Duodenal mucosa (tissue), 2 donors: ENCODE measurements around the gene MYO16.

Experiments used
- H3K27ac ChIP-seq: one replicate; pipeline ENCODE4 v1.7.0; 2013; ENCODE audit warnings: low read depth, low read length
- H3K27me3 ChIP-seq, 2 donors: one replicate each; pipeline ENCODE4 v1.7.0; 2013; ENCODE audit warnings: low read length in 2 of 2, control low read depth in 1 of 2; ENCODE audit not compliant: insufficient read depth in 2 of 2, control insufficient read depth in 1 of 2
- H3K36me3 ChIP-seq, 2 donors: one replicate each; pipeline ENCODE4 v1.7.0; 2013; ENCODE audit warnings: low read length in 2 of 2, control low read depth in 1 of 2; ENCODE audit not compliant: insufficient read depth in 2 of 2, control insufficient read depth in 1 of 2
- H3K4me1 ChIP-seq, 2 donors: one replicate each; pipeline ENCODE4 v1.7.0; 2013; ENCODE audit warnings: low read length in 2 of 2, control low read depth in 1 of 2; ENCODE audit not compliant: insufficient read depth in 2 of 2, control insufficient read depth in 1 of 2
- H3K4me3 ChIP-seq, 2 donors: one replicate each; pipeline ENCODE4 v1.7.0; 2013; ENCODE audit warnings: low read length in 2 of 2, low read depth in 1 of 2
- H3K9ac ChIP-seq, 2 donors: one replicate each; pipeline ENCODE4 v1.7.0; 2013; ENCODE audit warnings: low read length in 2 of 2, low read depth in 1 of 2
- H3K9me3 ChIP-seq, 2 donors: one replicate each; pipeline ENCODE4 v1.7.0; 2013; ENCODE audit warnings: low read length in 2 of 2, control low read depth in 1 of 2; ENCODE audit not compliant: control insufficient read depth in 1 of 2

MYO16 gene

GRCh38 chr13:108813587-108814170 lies 184.3 kb downstream of the MYO16 start:
- Histone ChIP-seq H3K36me3 (no peaks in the 10 kb centered on the region), H3K9me3 (no peaks in the 10 kb centered on the region), H3K27me3 (no peaks in the 10 kb centered on the region), H3K4me1 (no peaks in the 10 kb centered on the region), H3K4me3 (no peak overlapping the region), H3K27ac (no peak overlapping the region), H3K9ac (no peak overlapping the region)

- H3K4me3 ChIP-seq = no peak overlapping the region
- no peaks in the 10 kb centered on the region for H3K4me1 ChIP-seq
- no peak overlapping the region for H3K27ac ChIP-seq
- no peaks in the 10 kb centered on the region for H3K27me3 ChIP-seq
- no peak overlapping the region for H3K9ac ChIP-seq
- H3K36me3 ChIP-seq = no peaks in the 10 kb centered on the region
- no peaks in the 10 kb centered on the region for H3K9me3 ChIP-seq
These were observed 187.0 kb downstream of the MYO16 start for GRCh38 chr13:108816375-108816774.

- H3K4me1 ChIP-seq = no peaks in the 10 kb centered on the region
- peaks cover 3 to 6% of the 10 kb centered on the region in 2 donors for H3K9me3 ChIP-seq
- no peaks in the 10 kb centered on the region for H3K36me3 ChIP-seq
- no peak overlapping the region for H3K4me3 ChIP-seq
- no peaks in the 10 kb centered on the region for H3K27me3 ChIP-seq
- no peak overlapping the region for H3K9ac ChIP-seq
- H3K27ac ChIP-seq = no peak overlapping the region
These were observed 198.2 kb downstream of the MYO16 start for GRCh38 chr13:108827646-108828045.

- Histone ChIP-seq H3K27ac (no peak overlapping the region), H3K9me3 (peaks cover 3 to 6% of the 10 kb centered on the region in 2 donors), H3K4me3 (no peak overlapping the region), H3K4me1 (no peaks in the 10 kb centered on the region), H3K36me3 (no peaks in the 10 kb centered on the region), H3K27me3 (no peaks in the 10 kb centered on the region), H3K9ac (no peak overlapping the region)
These were observed 198.8 kb downstream of the MYO16 start for GRCh38 chr13:108828086-108828815.

- Histone ChIP-seq H3K4me1 (no peaks in the 10 kb centered on the region), H3K4me3 (no peak overlapping the region), H3K27me3 (no peaks in the 10 kb centered on the region), H3K9me3 (peaks cover 3 to 6% of the 10 kb centered on the region in 2 donors), H3K27ac (no peak overlapping the region), H3K36me3 (no peaks in the 10 kb centered on the region), H3K9ac (no peak overlapping the region)
These were observed 201.5 kb downstream of the MYO16 start for GRCh38 chr13:108830916-108831315.

GRCh38 chr13:108833531-108833930 lies 204.1 kb downstream of the MYO16 start:
- Histone ChIP-seq H3K4me1 (no peaks in the 10 kb centered on the region), H3K36me3 (no peaks in the 10 kb centered on the region), H3K4me3 (no peak overlapping the region), H3K27me3 (no peaks in the 10 kb centered on the region), H3K9me3 (peaks cover 0 to under 1% of the 10 kb centered on the region in 2 donors), H3K9ac (no peak overlapping the region), H3K27ac (no peak overlapping the region)

- Histone ChIP-seq H3K27ac (no peak overlapping the region), H3K36me3 (no peaks in the 10 kb centered on the region), H3K9ac (no peak overlapping the region), H3K27me3 (no peaks in the 10 kb centered on the region), H3K9me3 (no peaks in the 10 kb centered on the region), H3K4me3 (no peak overlapping the region), H3K4me1 (no peaks in the 10 kb centered on the region)
These were observed 204.8 kb downstream of the MYO16 start for GRCh38 chr13:108834193-108834592.

GRCh38 chr13:108835083-108835482 lies 205.7 kb downstream of the MYO16 start:
- H3K36me3 ChIP-seq = no peaks in the 10 kb centered on the region
- H3K4me3 ChIP-seq = no peak overlapping the region
- H3K9ac ChIP-seq = no peak overlapping the region

GRCh38 chr13:108850691-108851090 lies 221.3 kb downstream of the MYO16 start:
- Histone ChIP-seq H3K4me3 (no peak overlapping the region), H3K36me3 (no peaks in the 10 kb centered on the region), H3K4me1 (no peaks in the 10 kb centered on the region), H3K9me3 (no peaks in the 10 kb centered on the region), H3K9ac (no peak overlapping the region), H3K27ac (no peak overlapping the region), H3K27me3 (no peaks in the 10 kb centered on the region)

More at GRCh38 chr13:108835083-108835482, 205.7 kb downstream of the MYO16 start:
- no peaks in the 10 kb centered on the region for H3K4me1 ChIP-seq
- no peaks in the 10 kb centered on the region for H3K9me3 ChIP-seq
- no peaks in the 10 kb centered on the region for H3K27me3 ChIP-seq
- no peak overlapping the region for H3K27ac ChIP-seq

GRCh38 chr13:108851660-108852059 lies 222.2 kb downstream of the MYO16 start:
- Histone ChIP-seq H3K9me3 (no peaks in the 10 kb centered on the region), H3K4me1 (no peaks in the 10 kb centered on the region), H3K9ac (no peak overlapping the region), H3K27ac (no peak overlapping the region), H3K36me3 (no peaks in the 10 kb centered on the region), H3K27me3 (no peaks in the 10 kb centered on the region), H3K4me3 (no peak overlapping the region)
